ENCODE measurements around the gene PEX7.
"Not testable (repeated sequence)": the region's sequence is repeated elsewhere in the genome, so short reads cannot be mapped to it uniquely, and the experiment has no call there.

PEX7 gene

GRCh38 chr6:136790411-136791295 is 31.7 kb upstream of the PEX7 start:
- no peak for DNase-seq (ENCODE audit: low read depth, low spot score)

- no peak for DNase-seq (ENCODE audit: low read depth, low spot score)
Observed at GRCh38 chr6:136791296-136792094, 30.9 kb upstream of the PEX7 start.

GRCh38 chr6:136792095-136792409 is 30.3 kb upstream of the PEX7 start:
- DNase-seq (ENCODE audit: low read depth, low spot score): no peak

- DNase-seq (ENCODE audit: low read depth, low spot score): peak; percentile 65
Observed at GRCh38 chr6:136792410-136793262, 29.8 kb upstream of the PEX7 start, which contains the start of gene MAP3K5. Gene MAP3K5 (minus strand): TSS chr6:136792477. CDS start chr6:136792157, 320 bp downstream.

- DNase-seq (ENCODE audit: low read depth, low spot score): no peak
Observed at GRCh38 chr6:136793363-136793762, 29.0 kb upstream of the PEX7 start.

GRCh38 chr6:136795386-136795785 is 27.0 kb upstream of the PEX7 start:
- DNase-seq (ENCODE audit: low read depth, low spot score): no peak

- no peak for DNase-seq (ENCODE audit: low read depth, low spot score)
Observed at GRCh38 chr6:136795996-136796395, 26.4 kb upstream of the PEX7 start.

GRCh38 chr6:136798044-136798443 is 24.3 kb upstream of the PEX7 start:
- no peak for DNase-seq (ENCODE audit: low read depth, low spot score)

- DNase-seq (ENCODE audit: low read depth, low spot score): no peak
Observed at GRCh38 chr6:136801581-136801980, 20.8 kb upstream of the PEX7 start.

GRCh38 chr6:136803608-136804007 is 18.8 kb upstream of the PEX7 start:
- no peak for DNase-seq (ENCODE audit: low read depth, low spot score)

GRCh38 chr6:136809091-136809860 is 13.1 kb upstream of the PEX7 start:
- DNase-seq (ENCODE audit: low read depth, low spot score): no peak

- DNase-seq (ENCODE audit: low read depth, low spot score): no peak
Observed at GRCh38 chr6:136811272-136811671, 11.1 kb upstream of the PEX7 start.

GRCh38 chr6:136812174-136812573 is 10.2 kb upstream of the PEX7 start:
- DNase-seq (ENCODE audit: low read depth, low spot score): no peak

GRCh38 chr6:136815608-136816007 is 6.8 kb upstream of the PEX7 start:
- not testable (repeated sequence) for DNase-seq (ENCODE audit: low read depth, low spot score)

- no peak for DNase-seq (ENCODE audit: low read depth, low spot score)
Observed at GRCh38 chr6:136816656-136817055, 5.7 kb upstream of the PEX7 start.

- DNase-seq (ENCODE audit: low read depth, low spot score): no peak
Observed at GRCh38 chr6:136820561-136820960, 1.8 kb upstream of the PEX7 start.

- no peak for DNase-seq (ENCODE audit: low read depth, low spot score)
Observed at GRCh38 chr6:136822046-136822375, 381 bp upstream of the PEX7 start.

GRCh38 chr6:136823128-136823660 is 802 bp downstream of the PEX7 start:
- no peak for DNase-seq (ENCODE audit: low read depth, low spot score)

GRCh38 chr6:136826216-136826615 is 3.8 kb downstream of the PEX7 start:
- no peak for DNase-seq (ENCODE audit: low read depth, low spot score)

- no peak for DNase-seq (ENCODE audit: low read depth, low spot score)
Observed at GRCh38 chr6:136831873-136832562, 9.6 kb downstream of the PEX7 start.
